ENCODE data around the gene MYOZ1. TPM values are rescaled to one million over a fixed set of nuclear protein-coding genes. Genes with fewer than 3 reads are reported as not detected.

Gene MYOZ1
- polyA plus RNA-seq, 3 donors = 0.34 to 0.49 (median 0.45) TPM

Other genes with a start within 250 kb of the MYOZ1 start
- 10 to 100 TPM; 38.0 to 81.3 (median 63.2) TPM for gene ANXA7, start 227.4 kb downstream of the MYOZ1 start, polyA plus RNA-seq
- 1 to 10 TPM in 1 of 3 donors, under 1 TPM in 2; 0.38 to 1.2 (median 0.61) TPM for gene MSS51, start 207.9 kb downstream of the MYOZ1 start, polyA plus RNA-seq
- gene PPP3CB, start 145.4 kb downstream of the MYOZ1 start, polyA plus RNA-seq = 10 to 100 TPM; 14.6 to 44.3 (median 25.8) TPM
- gene USP54, start 50.1 kb downstream of the MYOZ1 start, polyA plus RNA-seq = 10 to 100 TPM in 1 of 3 donors, 1 to 10 TPM in 2; 5.7 to 20.2 (median 7.6) TPM
- under 1 TPM; 0.01 to 0.11 (median 0.07) TPM for gene SYNPO2L, start 14.6 kb upstream of the MYOZ1 start, polyA plus RNA-seq
- gene AGAP5, start 56.6 kb upstream of the MYOZ1 start, polyA plus RNA-seq = 1 to 10 TPM; 2.2 to 4.3 (median 3.3) TPM
- gene SEC24C, start 102.9 kb upstream of the MYOZ1 start, polyA plus RNA-seq = 10 to 100 TPM; 22.1 to 34.1 (median 32.9) TPM
- 10 to 100 TPM; 24.0 to 53.3 (median 47.1) TPM for gene CHCHD1, start 140.6 kb upstream of the MYOZ1 start, polyA plus RNA-seq
- 10 to 100 TPM; 47.1 to 86.5 (median 65.1) TPM for gene ZSWIM8, start 144.1 kb upstream of the MYOZ1 start, polyA plus RNA-seq
- gene NDST2, start 170.1 kb upstream of the MYOZ1 start, polyA plus RNA-seq = 10 to 100 TPM in 1 of 3 donors, 1 to 10 TPM in 2; 7.8 to 22.6 (median 8.3) TPM
- 10 to 100 TPM in 2 of 3 donors, 1 to 10 TPM in 1; 6.2 to 13.5 (median 12.8) TPM for gene CAMK2G, start 233.1 kb upstream of the MYOZ1 start, polyA plus RNA-seq